WTC11 (cell line): ENCODE data around the gene TSHZ3. TPM values are rescaled to one million over a fixed set of nuclear protein-coding genes. Genes with fewer than 3 reads are reported as not detected.

ENCODE experiments used
- ATAC-seq: fragments of 200-7000 bp; cut with Tn5 transposase; 2 replicates; pipeline ENCODE4 v1.10.0; 2021; ENCODE audit warnings: mild to moderate bottlenecking, moderate library complexity
- CTCF ChIA-PET: fragments of 300-600 bp; sonication (Branson Sonifier 250); formaldehyde crosslinking; loops from one replicate; lab custom pipeline; 2021; ENCODE audit warnings: antibody characterized with exemption; lab: Charles Lee
- POLR2A ChIA-PET: fragments of 350-600 bp; sonication (Branson Sonifier 250); formaldehyde crosslinking; loops from one replicate; lab custom pipeline; 2021; ENCODE audit warnings: antibody characterized with exemption; lab: Charles Lee
- DNase-seq: peaks from one replicate; pipeline ENCODE4 v3.0.0; 2021; ENCODE audit warnings: low spot score
- H3K27ac Mint-ChIP-seq: 2 replicates; pipeline ENCODE4 v1.8.0; 2021; ENCODE audit warnings: mixed read lengths
- H3K27me3 Mint-ChIP-seq: 2 replicates; pipeline ENCODE4 v1.8.0; 2021; ENCODE audit warnings: low read depth, mild to moderate bottlenecking, moderate library complexity, mixed read lengths
- H3K36me3 Mint-ChIP-seq: 2 replicates; pipeline ENCODE4 v1.8.0; 2021; ENCODE audit warnings: mixed read lengths
- H3K4me1 Mint-ChIP-seq: 2 replicates; pipeline ENCODE4 v1.8.0; 2022; ENCODE audit warnings: mixed read lengths
- H3K4me3 Mint-ChIP-seq: 2 replicates; pipeline ENCODE4 v1.8.0; 2021; ENCODE audit warnings: mild to moderate bottlenecking, moderate library complexity, mixed read lengths
- H3K9me3 Mint-ChIP-seq: 2 replicates; pipeline ENCODE4 v1.8.0; 2021; ENCODE audit warnings: mixed read lengths
- ELF4 ChIP-seq: sonication (generic); formaldehyde crosslinking; IDR thresholded peaks from 2 replicates; pipeline ENCODE4 v1.8.1; 2022; ENCODE audit warnings: low read depth, mild to moderate bottlenecking, moderate library complexity, missing genetic modification reagents
- ESRRA ChIP-seq: sonication (generic); formaldehyde crosslinking; IDR thresholded peaks from 2 replicates; pipeline ENCODE4 v1.8.1; 2022; ENCODE audit warnings: mild to moderate bottlenecking, missing genetic modification reagents, borderline replicate concordance
- GRHL2 ChIP-seq: fragments of 250-450 bp; sonication (Bioruptor Pico); IDR thresholded peaks from 2 replicates; pipeline ENCODE4 v1.8.0; 2022; ENCODE audit warnings: mild to moderate bottlenecking, moderate library complexity; ENCODE audit not compliant: insufficient replicate concordance, severe bottlenecking
- GTF2I ChIP-seq: fragments of 250-450 bp; sonication (Bioruptor Pico); conservative IDR thresholded peaks from 2 replicates; pipeline ENCODE4 v1.4.0; 2021; ENCODE audit warnings: mild to moderate bottlenecking
- HMGA2 ChIP-seq: fragments of 250-450 bp; sonication (Bioruptor Pico); IDR thresholded peaks from 2 replicates; pipeline ENCODE4 v1.4.0; 2021; ENCODE audit warnings: mild to moderate bottlenecking, moderate library complexity
- IRF2 ChIP-seq: sonication (generic); formaldehyde crosslinking; IDR thresholded peaks from 2 replicates; pipeline ENCODE4 v1.8.0; 2022; ENCODE audit warnings: low read depth, missing genetic modification reagents, borderline replicate concordance
- MYBL2 ChIP-seq: sonication (generic); formaldehyde crosslinking; IDR thresholded peaks from 2 replicates; pipeline ENCODE4 v1.8.1; 2023; ENCODE audit warnings: mild to moderate bottlenecking, moderate library complexity, missing genetic modification reagents
- NFATC4 ChIP-seq: fragments of 250-450 bp; sonication (Bioruptor Pico); IDR thresholded peaks from 2 replicates; pipeline ENCODE4 v1.9.0; 2021; ENCODE audit warnings: mild to moderate bottlenecking
- NFYB ChIP-seq: sonication (generic); formaldehyde crosslinking; conservative IDR thresholded peaks from 2 replicates; pipeline ENCODE4 v1.8.0; 2022; ENCODE audit warnings: low read depth, missing genetic modification reagents
- NR2C2 ChIP-seq: sonication (generic); formaldehyde crosslinking; IDR thresholded peaks from 2 replicates; pipeline ENCODE4 v1.8.0; 2022; ENCODE audit warnings: mild to moderate bottlenecking, missing genetic modification reagents
- RORB ChIP-seq: fragments of 250-450 bp; sonication (Bioruptor Pico); IDR thresholded peaks from 2 replicates; pipeline ENCODE4 v1.9.0; 2021; ENCODE audit warnings: mild to moderate bottlenecking
- SMAD4 ChIP-seq: sonication (generic); formaldehyde crosslinking; IDR thresholded peaks from 2 replicates; pipeline ENCODE4 v1.8.0; 2022; ENCODE audit warnings: mild to moderate bottlenecking, missing genetic modification reagents
- ZNF232 ChIP-seq: sonication (generic); formaldehyde crosslinking; IDR thresholded peaks from 2 replicates; pipeline ENCODE4 v1.8.0; 2022; ENCODE audit warnings: mild to moderate bottlenecking, missing genetic modification reagents
- total RNA-seq: library from RNA; stranded (reverse); gene quantifications from 3 replicates; pipeline ENCODE4 v1.2.3, GENCODE V29; 2021
- TF ChIP-seq, protein P1 (sequence below): fragments of 250-450 bp; sonication (Bioruptor Pico); IDR thresholded peaks from 2 replicates; pipeline ENCODE4 v1.9.0; 2021; ENCODE audit warnings: mild to moderate bottlenecking, borderline replicate concordance
- TF ChIP-seq, protein P2 (sequence below): sonication (generic); formaldehyde crosslinking; IDR thresholded peaks from 2 replicates; pipeline ENCODE4 v1.8.1; 2023; ENCODE audit warnings: mild to moderate bottlenecking, missing genetic modification reagents
- TF ChIP-seq, protein P3 (sequence below): sonication (generic); formaldehyde crosslinking; IDR thresholded peaks from 2 replicates; pipeline ENCODE4 v1.8.1; 2022; ENCODE audit warnings: low read depth, mild to moderate bottlenecking, moderate library complexity, missing genetic modification reagents, borderline replicate concordance
- TF ChIP-seq, protein P4 (sequence below): sonication (generic); formaldehyde crosslinking; IDR thresholded peaks from 2 replicates; pipeline ENCODE4 v1.8.0; 2022; ENCODE audit warnings: mild to moderate bottlenecking, missing genetic modification reagents
- TF ChIP-seq, protein P5 (sequence below): sonication (generic); formaldehyde crosslinking; IDR thresholded peaks from 2 replicates; pipeline ENCODE4 v1.8.1; 2023; ENCODE audit warnings: mild to moderate bottlenecking, missing genetic modification reagents, moderate library complexity
- TF ChIP-seq, protein P6 (sequence below): sonication (generic); formaldehyde crosslinking; IDR thresholded peaks from 2 replicates; pipeline ENCODE4 v1.8.0; 2022; ENCODE audit warnings: missing genetic modification reagents
- TF ChIP-seq, protein P7 (sequence below): fragments of 250-450 bp; sonication (Bioruptor Pico); IDR thresholded peaks from 2 replicates; pipeline ENCODE4 v1.9.0; 2021; ENCODE audit warnings: mild to moderate bottlenecking

Gene TSHZ3
- total RNA-seq, 1 experiment from 2014 or later: 21.4 TPM

DNA sequence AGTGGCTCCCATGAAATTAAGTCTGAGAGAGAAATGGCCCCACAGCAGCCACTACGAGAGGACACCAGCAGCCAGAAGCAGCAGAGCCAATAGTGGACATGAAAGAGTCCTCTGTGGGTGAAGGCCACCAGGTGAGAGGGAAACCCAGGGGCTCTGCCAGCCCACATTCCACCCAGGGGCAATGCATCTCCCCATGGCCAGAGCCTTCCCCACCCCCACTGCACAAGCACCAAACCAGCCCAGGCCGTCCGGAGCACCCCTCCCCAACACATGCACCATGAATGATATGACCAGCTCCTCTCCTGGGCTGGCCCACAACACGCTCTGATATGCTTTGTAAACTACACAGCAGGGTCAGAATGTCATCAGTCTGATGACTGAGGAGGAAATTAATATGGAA lies 66.9 kb downstream of the TSHZ3 start (continued):
- TF ChIP-seq, protein P1, sequence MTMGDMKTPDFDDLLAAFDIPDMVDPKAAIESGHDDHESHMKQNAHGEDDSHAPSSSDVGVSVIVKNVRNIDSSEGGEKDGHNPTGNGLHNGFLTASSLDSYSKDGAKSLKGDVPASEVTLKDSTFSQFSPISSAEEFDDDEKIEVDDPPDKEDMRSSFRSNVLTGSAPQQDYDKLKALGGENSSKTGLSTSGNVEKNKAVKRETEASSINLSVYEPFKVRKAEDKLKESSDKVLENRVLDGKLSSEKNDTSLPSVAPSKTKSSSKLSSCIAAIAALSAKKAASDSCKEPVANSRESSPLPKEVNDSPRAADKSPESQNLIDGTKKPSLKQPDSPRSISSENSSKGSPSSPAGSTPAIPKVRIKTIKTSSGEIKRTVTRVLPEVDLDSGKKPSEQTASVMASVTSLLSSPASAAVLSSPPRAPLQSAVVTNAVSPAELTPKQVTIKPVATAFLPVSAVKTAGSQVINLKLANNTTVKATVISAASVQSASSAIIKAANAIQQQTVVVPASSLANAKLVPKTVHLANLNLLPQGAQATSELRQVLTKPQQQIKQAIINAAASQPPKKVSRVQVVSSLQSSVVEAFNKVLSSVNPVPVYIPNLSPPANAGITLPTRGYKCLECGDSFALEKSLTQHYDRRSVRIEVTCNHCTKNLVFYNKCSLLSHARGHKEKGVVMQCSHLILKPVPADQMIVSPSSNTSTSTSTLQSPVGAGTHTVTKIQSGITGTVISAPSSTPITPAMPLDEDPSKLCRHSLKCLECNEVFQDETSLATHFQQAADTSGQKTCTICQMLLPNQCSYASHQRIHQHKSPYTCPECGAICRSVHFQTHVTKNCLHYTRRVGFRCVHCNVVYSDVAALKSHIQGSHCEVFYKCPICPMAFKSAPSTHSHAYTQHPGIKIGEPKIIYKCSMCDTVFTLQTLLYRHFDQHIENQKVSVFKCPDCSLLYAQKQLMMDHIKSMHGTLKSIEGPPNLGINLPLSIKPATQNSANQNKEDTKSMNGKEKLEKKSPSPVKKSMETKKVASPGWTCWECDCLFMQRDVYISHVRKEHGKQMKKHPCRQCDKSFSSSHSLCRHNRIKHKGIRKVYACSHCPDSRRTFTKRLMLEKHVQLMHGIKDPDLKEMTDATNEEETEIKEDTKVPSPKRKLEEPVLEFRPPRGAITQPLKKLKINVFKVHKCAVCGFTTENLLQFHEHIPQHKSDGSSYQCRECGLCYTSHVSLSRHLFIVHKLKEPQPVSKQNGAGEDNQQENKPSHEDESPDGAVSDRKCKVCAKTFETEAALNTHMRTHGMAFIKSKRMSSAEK (CRISPR knock-in tag): no peak
- TF ChIP-seq MYBL2 (CRISPR knock-in tag) (no peak), HMGA2 (CRISPR knock-in tag) (no peak), ESRRA (CRISPR knock-in tag) (no peak), SMAD4 (no peak), GTF2I (CRISPR knock-in tag) (no peak)

DNA sequence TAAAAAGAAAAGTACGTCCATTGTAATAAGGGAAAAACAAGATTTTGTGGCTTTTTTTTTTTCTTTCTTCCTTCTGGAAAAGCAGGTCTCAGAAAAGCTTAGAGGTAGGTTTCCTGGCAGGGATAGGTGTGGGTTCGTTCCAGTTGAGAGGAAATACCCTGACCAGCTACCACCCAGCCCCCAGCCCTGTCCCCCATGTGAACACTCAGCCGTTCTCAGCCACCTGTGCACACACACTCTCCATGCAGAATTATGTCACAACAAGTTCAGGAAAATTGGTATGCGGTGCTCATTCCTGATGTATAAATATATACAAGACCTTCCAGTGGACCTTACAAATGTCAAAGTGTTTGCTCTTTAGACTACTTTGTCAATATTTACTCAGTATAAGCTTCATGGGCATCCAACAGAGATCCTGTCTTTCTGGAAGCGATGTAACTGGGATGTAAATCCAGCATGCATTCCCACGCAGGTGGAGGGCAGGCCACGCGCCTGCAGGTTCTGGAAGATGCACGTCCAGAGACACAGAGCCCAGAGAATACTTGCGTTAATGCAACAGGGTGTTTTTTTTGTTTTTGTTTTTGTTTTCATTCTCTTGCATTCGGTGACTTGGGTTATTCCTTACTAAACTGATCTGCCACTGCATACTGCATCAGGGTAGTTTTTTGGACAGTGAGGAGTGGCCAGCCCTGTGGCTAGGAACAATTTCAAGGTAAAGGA lies 68.8 kb downstream of the TSHZ3 start:
- H3K27me3 Mint-ChIP-seq: no peaks in the 10 kb centered on the region
- H3K4me1 Mint-ChIP-seq: peaks cover 47% of the 10 kb centered on the region
- ATAC-seq (no peak), DNase-seq (no peak)
- H3K27ac Mint-ChIP-seq: no peak overlapping the region; the same call in none of the 2 replicates
- H3K36me3 Mint-ChIP-seq: peaks cover 35% of the 10 kb centered on the region
- no peaks in the 10 kb centered on the region for H3K9me3 Mint-ChIP-seq
- POLR2A ChIA-PET: no interaction called here
- CTCF ChIA-PET: no interaction called here
- H3K4me3 Mint-ChIP-seq: no peak overlapping the region
- TF ChIP-seq NFATC4 (CRISPR knock-in tag): no peak
- TF ChIP-seq, protein P2, sequence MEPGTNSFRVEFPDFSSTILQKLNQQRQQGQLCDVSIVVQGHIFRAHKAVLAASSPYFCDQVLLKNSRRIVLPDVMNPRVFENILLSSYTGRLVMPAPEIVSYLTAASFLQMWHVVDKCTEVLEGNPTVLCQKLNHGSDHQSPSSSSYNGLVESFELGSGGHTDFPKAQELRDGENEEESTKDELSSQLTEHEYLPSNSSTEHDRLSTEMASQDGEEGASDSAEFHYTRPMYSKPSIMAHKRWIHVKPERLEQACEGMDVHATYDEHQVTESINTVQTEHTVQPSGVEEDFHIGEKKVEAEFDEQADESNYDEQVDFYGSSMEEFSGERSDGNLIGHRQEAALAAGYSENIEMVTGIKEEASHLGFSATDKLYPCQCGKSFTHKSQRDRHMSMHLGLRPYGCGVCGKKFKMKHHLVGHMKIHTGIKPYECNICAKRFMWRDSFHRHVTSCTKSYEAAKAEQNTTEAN (CRISPR knock-in tag): no peak
- TF ChIP-seq NR2C2: no peak
- TF ChIP-seq IRF2 (CRISPR knock-in tag): no peak
- TF ChIP-seq, protein P3, sequence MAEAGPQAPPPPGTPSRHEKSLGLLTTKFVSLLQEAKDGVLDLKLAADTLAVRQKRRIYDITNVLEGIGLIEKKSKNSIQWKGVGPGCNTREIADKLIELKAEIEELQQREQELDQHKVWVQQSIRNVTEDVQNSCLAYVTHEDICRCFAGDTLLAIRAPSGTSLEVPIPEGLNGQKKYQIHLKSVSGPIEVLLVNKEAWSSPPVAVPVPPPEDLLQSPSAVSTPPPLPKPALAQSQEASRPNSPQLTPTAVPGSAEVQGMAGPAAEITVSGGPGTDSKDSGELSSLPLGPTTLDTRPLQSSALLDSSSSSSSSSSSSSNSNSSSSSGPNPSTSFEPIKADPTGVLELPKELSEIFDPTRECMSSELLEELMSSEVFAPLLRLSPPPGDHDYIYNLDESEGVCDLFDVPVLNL (CRISPR knock-in tag): no peak
- TF ChIP-seq, protein P4, sequence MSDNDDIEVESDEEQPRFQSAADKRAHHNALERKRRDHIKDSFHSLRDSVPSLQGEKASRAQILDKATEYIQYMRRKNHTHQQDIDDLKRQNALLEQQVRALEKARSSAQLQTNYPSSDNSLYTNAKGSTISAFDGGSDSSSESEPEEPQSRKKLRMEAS (CRISPR knock-in tag): no peak
- TF ChIP-seq ELF4 (CRISPR knock-in tag): no peak

DNA sequence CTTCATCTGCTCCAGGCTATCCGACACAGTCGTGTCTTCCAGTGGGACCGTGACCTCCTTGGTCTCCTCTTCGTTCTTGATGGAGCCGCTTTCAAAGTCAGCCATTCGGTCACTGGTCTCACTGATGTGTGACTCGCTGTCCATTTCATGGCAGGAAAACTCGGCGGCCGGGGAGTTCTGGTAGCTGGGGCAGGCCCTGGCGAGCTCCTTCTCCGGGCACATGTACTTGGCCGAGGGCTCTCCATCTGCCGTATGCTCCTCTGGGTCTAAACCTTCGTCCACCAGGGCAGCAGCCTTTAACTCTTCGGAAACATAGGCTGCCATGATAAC lies 69.8 kb downstream of the TSHZ3 start:
- peaks cover 49% of the 10 kb centered on the region for H3K4me1 Mint-ChIP-seq
- CTCF ChIA-PET: interaction anchor here (0.5 kb wide), 1 partner anchor 225 kb away, joined by 3 read pairs; no protein-coding TSS in a partner anchor
- POLR2A ChIA-PET: no interaction called here
- TF ChIP-seq GRHL2 (no peak), ZNF232 (CRISPR knock-in tag) (no peak), RORB (CRISPR knock-in tag) (no peak), NFYB (CRISPR knock-in tag) (no peak)
- TF ChIP-seq, protein P5, sequence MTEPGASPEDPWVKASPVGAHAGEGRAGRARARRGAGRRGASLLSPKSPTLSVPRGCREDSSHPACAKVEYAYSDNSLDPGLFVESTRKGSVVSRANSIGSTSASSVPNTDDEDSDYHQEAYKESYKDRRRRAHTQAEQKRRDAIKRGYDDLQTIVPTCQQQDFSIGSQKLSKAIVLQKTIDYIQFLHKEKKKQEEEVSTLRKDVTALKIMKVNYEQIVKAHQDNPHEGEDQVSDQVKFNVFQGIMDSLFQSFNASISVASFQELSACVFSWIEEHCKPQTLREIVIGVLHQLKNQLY (CRISPR knock-in tag): no peak
- TF ChIP-seq, protein P6, sequence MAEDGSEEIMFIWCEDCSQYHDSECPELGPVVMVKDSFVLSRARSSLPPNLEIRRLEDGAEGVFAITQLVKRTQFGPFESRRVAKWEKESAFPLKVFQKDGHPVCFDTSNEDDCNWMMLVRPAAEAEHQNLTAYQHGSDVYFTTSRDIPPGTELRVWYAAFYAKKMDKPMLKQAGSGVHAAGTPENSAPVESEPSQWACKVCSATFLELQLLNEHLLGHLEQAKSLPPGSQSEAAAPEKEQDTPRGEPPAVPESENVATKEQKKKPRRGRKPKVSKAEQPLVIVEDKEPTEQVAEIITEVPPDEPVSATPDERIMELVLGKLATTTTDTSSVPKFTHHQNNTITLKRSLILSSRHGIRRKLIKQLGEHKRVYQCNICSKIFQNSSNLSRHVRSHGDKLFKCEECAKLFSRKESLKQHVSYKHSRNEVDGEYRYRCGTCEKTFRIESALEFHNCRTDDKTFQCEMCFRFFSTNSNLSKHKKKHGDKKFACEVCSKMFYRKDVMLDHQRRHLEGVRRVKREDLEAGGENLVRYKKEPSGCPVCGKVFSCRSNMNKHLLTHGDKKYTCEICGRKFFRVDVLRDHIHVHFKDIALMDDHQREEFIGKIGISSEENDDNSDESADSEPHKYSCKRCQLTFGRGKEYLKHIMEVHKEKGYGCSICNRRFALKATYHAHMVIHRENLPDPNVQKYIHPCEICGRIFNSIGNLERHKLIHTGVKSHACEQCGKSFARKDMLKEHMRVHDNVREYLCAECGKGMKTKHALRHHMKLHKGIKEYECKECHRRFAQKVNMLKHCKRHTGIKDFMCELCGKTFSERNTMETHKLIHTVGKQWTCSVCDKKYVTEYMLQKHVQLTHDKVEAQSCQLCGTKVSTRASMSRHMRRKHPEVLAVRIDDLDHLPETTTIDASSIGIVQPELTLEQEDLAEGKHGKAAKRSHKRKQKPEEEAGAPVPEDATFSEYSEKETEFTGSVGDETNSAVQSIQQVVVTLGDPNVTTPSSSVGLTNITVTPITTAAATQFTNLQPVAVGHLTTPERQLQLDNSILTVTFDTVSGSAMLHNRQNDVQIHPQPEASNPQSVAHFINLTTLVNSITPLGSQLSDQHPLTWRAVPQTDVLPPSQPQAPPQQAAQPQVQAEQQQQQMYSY (CRISPR knock-in tag): no peak
- TF ChIP-seq, protein P7, sequence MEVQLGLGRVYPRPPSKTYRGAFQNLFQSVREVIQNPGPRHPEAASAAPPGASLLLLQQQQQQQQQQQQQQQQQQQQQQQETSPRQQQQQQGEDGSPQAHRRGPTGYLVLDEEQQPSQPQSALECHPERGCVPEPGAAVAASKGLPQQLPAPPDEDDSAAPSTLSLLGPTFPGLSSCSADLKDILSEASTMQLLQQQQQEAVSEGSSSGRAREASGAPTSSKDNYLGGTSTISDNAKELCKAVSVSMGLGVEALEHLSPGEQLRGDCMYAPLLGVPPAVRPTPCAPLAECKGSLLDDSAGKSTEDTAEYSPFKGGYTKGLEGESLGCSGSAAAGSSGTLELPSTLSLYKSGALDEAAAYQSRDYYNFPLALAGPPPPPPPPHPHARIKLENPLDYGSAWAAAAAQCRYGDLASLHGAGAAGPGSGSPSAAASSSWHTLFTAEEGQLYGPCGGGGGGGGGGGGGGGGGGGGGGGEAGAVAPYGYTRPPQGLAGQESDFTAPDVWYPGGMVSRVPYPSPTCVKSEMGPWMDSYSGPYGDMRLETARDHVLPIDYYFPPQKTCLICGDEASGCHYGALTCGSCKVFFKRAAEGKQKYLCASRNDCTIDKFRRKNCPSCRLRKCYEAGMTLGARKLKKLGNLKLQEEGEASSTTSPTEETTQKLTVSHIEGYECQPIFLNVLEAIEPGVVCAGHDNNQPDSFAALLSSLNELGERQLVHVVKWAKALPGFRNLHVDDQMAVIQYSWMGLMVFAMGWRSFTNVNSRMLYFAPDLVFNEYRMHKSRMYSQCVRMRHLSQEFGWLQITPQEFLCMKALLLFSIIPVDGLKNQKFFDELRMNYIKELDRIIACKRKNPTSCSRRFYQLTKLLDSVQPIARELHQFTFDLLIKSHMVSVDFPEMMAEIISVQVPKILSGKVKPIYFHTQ (CRISPR knock-in tag): no peak

More for the DNA sequence above, 69.8 kb downstream of the TSHZ3 start:
- H3K27ac Mint-ChIP-seq: no peak overlapping the region
- no peaks in the 10 kb centered on the region for H3K27me3 Mint-ChIP-seq
- peaks cover 35% of the 10 kb centered on the region for H3K36me3 Mint-ChIP-seq
- DNase-seq: no peak
- no peak overlapping the region for H3K4me3 Mint-ChIP-seq
- no peaks in the 10 kb centered on the region for H3K9me3 Mint-ChIP-seq
- no peak for ATAC-seq
